ENCODE results near the gene KANK4. TPM values are rescaled to one million over a fixed set of nuclear protein-coding genes. Genes with fewer than 3 reads are reported as not detected.

Gene KANK4
- total RNA-seq = not detected in 2 replicates

GRCh38 chr1:62318756-62319544, at the start of gene KANK4:
Gene KANK4, minus strand, starts transcription at chr1:62319434. Its CDS starts 37,870 bp downstream, at chr1:62281564.

DNA sequence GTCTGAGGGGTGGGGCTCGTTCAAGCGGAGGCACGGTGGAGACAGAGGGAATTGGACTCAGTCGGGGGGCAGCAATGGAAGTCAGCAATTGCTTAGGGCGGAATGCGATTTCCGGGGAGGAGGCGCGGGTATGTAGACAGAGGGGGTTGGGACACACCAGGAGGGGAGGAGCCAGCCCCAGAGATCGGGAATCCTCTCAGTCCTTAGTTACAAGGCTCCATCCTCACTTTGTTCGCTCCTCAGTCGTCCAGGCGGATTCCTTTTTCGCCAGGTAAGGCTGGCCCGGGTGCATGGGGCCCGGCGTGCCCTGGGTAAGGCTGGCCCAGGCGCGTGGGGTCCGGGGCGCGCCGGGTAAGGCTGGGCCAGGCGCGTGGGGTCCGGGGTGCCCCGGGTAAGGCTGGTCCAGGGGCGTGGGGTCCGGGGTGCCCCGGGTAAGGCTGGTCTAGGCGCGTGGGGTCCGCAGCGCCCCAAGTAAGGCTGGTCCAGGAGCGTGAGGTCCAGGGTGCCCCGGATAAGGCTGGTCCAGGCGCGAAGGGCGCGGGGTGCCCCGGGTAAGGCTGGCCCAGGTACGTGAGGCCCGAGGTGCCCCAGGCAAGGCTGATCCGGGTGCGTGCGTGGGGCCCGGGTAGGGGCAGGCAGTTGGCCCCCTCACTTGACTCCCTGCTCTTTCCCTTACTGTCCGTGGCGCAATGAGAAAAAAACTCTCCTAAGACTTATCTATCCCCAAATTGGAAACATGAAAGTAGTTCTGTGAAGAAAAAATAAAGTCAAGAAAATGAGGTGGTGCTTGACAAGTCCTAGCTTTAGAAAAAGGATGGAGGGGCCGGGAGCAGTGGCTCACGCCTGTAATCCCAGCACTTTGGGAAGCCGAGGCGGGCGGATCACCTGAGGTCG, 124.3 kb downstream of the KANK4 start, which contains the start of gene L1TD1:
TSS of gene L1TD1 (plus strand) at position 199 of the 894 bp plus-strand sequence. CDS start 11,780 bp downstream, outside the sequence.

Other genes with a start within 250 kb of the KANK4 start
- gene L1TD1, start 124.6 kb downstream of the KANK4 start, total RNA-seq = not detected in 2 replicates
- 25.9 and 27.4 TPM in 2 replicates for gene USP1, start 117.6 kb upstream of the KANK4 start, total RNA-seq